ENCODE results near the gene GATAD2B.

GATAD2B gene

DNA sequence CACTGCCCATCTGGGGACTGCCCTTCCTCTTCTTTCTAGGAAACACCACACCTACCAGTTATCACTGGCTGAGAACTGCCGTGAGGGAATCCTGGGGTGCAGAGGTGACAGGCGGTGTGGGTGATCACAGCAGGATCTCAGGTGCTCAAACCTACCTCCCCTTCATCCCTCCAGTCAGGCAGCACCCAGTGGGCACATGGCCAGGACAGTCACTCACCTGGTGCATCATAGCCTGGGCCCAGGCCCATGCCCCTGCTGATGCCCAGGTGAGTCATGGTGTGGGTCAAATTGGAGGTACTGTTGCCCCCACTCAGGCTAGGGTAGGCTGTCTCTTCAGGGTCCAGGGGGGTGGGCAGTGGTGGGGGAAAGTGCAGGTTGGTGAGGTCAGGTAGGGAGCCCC lies 29.0 kb upstream of the GATAD2B start:
- no peak for DNase-seq (ENCODE audit: low read depth in 2 of 2)

DNA sequence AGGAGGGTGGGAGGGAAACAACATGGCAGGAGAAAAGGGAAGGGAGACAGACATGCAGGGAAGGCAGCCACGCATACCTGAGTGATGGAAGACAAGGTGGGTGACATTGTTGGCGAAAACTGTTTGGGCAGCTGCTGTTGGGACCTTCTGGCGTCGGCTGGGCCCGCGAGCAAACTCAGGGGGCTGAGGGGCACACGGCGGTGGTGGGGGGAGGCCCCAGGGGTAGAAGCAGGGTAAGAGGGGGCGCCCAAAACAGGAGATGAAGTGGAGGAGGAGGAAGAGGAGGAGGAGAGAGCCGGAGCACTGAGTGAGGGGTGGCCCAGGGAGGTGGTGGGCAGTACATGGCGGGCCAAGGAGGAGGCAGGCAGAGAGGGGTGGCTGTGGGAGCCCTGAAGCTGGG lies 28.4 kb upstream of the GATAD2B start:
- no peak for DNase-seq (ENCODE audit: low read depth in 2 of 2)

DNA sequence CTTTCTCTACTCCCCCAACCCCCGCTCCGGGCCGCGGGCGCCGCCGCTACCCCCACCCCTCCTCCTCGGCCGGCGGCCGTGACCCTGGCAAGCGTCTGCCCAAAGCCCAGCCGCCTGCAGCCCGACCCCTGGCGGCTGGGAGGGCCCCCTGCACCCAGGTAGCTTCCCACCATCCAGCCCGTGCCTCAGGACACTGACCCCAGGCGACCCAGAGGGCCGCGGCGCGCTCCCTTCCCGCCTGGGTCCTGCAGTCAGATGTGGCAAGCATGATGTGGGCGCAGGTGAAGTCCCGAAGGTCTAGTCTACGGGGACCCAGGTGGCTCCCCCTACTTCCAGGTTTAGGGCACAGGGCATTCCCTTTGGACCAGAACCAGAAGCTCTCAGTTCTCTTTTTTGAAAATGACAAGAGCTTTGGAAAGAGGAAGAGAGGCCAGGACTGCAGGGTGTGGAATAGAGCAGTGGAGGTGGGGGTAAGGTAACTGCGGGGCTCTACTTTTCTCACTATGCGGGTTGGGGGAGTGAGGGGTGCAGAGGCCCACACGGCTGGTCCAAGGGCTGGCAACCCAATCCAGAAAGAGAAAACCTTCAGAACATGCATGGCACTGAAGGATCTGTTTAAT lies 24.0 kb upstream of the GATAD2B start, which contains the start of gene DENND4B:
Gene DENND4B, minus strand, starts transcription at position 97 of the 620 bp plus-strand sequence. CDS start 2,344 bp downstream, outside the sequence.
- DNase-seq (ENCODE audit: low read depth in 2 of 2) = peak; percentile 60 to 66

DNA sequence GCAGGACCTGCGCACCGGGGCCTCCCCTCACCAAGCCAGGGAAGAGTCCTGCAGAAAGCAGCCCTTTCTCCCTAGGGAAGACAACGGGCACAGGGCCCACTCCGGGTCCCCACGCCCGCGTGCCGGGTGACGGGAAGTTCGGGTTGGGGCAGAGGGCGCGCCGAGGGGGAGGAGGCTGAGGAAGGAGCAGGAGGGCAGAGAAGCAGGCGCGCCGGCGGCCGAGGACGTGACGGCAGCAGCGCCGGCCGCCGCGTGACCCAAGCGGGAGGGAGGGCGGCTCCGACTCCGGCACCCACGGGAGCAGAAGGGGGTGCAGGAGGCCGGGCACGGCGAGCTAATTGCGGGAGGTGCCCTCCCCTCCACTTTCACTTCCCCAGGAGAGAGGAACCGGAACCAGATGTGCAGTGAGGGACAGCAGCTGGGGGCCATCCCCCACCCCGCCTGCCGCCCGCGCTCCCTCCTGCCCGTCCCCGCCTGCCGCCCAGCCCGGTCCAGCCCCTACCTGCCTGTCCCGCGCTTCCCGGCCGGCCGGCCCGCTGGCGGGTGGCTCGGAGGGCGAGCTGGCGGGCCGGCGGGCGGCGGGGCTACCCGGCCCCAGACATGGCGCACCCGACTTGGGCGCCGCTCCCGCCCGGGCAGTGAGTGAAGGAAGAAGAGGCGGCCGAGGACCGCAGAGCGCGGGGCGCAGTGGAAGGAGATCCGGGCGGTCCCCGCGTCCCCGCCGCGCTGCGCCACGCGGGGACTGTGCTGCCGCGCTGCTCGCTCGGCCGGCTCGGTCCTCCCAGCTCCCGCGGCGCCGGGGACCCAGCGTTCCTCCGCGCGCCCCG lies 23.2 kb upstream of the GATAD2B start:
- DNase-seq (ENCODE audit: low read depth in 2 of 2) = peak; percentile 45 to 58

DNA sequence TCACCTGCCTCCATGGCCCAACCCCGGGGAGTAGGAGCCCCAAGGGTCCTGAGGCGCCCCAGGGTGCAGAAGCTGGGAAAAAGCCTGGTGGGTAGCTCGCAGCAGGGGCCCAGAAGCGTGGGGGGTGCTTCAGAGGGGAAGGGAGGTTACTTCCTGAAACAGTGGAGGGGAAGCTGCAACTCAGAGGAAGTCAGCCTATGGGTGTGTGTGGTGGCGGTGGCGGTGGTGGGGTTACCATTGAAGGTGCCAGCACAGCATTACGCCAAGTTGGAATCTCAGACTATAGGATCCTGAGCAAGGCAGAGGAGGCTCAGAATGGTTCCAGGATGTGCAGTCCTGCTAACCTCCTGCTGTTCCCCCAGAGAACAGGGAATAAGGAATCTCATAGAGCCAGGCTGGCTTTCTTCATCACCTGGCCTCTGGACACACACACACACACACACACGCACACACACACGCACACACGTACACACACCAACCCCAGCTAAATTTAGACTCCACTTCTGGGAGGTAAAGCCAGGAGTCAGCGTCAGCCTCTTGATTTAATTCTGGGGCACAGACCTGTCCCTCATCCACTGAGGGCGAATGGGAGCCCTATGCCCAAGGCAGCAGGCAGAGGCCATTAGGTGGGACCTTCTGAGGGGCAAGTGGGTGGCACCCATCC lies 22.5 kb upstream of the GATAD2B start:
- DNase-seq (ENCODE audit: low read depth in 2 of 2) = peak; percentile 48 to 67

DNA sequence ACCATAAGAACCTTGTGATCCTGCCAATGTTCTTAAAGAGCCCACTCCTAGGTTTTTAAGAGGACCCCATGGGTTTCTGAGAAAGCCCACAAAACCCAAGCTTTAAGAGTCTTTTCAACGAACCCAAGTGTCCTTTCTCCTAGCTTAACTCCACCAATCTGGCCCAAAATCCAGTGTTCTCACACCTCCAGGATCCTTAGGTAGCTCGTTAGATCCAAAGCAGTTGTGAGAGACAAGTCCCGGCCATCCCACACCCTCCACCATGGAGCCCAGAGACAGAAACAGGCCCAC lies 22.0 kb upstream of the GATAD2B start:
- DNase-seq (ENCODE audit: low read depth in 2 of 2) = no peak

DNA sequence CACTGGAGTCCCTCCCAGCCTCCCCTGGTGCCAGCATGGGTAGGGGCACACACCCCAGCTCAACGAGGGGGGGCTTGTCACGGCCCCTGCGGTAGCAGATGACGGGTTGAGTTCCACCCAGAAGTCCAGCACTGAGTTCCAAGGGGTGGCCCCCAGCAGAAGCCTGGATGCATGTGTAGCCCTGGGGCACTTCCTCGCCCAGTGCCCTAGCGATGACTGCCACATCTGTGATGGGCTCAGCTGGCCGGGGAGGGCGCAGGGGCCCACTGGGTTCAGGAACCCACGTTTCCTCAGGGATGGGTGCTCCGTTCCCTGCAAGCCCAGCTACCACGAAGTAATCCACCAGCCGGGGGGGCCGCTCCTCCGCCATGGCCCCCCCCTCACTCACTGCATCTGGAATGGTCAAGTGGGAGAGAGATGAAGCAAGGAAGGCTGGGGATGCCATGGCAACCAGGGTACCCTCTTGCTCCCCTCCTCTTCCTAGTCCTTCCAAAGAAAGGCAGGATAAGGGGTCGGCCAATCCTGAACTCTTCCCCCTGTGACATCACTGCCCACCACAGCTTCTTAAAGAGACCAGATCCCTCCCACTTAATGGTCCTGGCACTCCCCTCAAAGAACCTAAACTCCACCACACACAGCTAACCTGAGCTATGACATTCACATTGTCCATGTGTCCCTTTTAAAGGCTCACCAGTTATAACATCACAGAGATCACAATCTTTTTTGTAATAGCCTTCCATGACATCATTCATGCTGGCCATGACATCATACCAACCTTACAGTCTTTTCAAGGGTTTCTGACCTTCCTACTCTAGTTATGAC lies 21.4 kb upstream of the GATAD2B start:
- no peak for DNase-seq (ENCODE audit: low read depth in 2 of 2)

DNA sequence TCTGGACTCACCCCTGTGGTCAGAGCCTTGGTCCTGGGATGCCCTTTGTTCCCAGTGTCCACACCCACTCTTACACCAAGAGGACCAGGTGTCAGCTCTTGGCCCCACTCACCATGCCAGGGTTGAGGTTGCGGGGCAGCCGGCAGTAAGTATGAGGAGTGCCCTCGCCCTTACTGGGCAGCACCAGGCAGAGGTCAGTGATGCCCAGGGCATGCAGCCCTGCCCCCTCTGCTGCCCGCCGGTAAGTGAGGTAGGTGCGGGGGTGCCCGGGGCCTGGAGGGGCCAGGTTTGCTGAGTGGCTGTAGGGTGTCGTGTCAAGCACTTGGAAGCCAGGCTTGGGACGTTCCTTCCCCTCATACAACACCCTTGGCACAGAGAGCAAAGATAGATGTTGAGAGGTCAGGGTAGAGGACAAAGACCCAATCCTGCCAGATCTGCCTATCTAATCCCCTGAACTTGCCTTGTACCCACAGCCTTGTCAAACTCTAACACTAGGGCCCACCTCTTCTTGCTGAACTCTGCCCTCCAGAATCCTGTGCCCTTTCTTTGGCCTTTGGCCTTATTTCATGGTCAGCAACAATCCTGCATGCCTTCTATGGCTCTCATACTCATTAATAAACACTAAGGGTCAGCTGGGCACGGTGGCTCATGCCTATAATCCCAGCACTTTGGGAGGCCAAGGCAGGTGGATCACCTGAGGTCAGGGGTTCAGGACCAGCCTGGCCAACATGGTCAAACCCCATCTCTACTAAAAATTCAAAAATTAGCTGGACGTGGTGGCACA lies 20.2 kb upstream of the GATAD2B start:
- DNase-seq (ENCODE audit: low read depth in 2 of 2) = no peak

DNA sequence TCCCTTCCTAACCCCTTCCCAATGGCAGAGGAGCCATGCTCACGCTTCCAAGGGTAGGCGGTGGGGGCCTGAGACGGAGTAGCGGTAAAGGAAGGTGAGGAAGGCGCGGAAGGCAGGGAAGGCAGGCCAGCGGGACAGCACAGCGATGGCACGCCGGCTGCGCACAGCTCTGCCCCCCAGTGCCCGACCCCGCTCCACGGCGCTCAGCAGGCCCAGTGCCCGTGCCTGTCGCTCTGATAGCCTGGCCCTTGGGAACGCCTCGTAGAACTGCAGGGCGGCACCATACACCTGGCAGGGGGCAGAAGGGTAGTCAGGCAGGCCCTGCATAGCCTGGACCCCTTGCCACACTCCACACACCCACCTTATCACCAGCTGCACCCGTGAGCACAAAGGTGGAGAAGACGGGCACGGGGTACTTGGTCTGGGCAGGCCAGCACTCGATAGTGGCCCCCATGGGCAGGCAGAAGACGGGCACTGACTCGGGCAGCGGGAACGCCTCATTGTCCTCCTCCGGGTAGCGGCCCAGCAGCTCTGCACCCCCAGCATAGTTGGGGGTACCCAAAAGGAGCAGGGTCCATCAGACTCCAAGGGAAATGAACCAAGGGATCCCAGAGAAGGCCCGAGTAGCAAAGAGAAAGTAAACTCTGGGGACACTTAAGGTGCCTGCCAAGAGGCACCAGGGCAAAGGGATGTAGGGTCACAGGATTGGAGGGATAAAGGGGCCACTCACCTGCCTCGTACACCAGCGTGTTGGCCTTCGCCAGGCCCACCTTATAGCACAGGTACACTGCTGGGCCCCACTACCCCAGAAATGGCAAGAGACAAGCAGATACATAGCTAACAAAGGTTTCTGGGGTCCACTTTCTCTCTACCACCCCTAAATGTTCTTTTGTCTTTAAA lies 19.3 kb upstream of the GATAD2B start:
- DNase-seq (ENCODE audit: low read depth in 2 of 2) = no peak

DNA sequence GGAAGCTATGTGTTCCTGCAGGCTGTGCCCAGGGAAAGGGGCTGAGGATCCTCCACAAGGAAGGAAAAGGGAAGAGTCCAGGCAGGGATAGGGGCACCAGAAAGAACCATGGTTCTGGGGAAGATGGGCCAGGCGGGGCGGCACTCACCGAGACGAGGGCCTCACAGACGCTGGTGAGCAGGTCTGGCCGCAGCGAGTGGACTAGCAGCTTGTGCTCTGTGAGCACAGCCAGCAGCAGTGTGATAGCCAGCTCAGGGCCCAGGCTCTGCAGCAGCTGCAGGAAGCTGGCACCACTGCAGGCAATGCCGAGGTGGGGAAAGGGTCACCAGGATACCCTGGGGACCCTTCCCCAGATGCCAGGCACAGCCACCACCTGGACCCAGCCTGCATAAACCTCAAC lies 18.0 kb upstream of the GATAD2B start:
- no peak for DNase-seq (ENCODE audit: low read depth in 2 of 2)

DNA sequence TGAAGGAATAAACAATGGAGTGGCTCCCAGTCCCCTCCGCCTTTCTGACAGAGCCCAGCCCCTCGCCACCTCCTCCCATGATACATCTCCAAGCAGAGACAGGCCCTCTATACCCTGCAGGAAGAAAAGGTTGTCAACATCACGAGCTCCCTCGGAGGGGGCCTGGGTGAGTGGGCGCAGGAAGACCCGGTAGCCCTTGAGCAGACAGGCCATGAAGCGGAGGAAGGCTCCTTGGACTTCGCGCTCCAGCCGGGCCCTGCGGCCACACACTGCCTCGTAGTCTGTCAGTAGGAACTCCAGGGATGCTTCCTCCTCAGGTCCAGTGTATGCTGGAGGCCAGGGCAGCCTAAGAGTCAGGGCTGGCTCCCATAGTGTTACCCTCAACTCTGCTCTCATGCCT lies 16.7 kb upstream of the GATAD2B start:
- DNase-seq (ENCODE audit: low read depth in 2 of 2) = no peak

DNA sequence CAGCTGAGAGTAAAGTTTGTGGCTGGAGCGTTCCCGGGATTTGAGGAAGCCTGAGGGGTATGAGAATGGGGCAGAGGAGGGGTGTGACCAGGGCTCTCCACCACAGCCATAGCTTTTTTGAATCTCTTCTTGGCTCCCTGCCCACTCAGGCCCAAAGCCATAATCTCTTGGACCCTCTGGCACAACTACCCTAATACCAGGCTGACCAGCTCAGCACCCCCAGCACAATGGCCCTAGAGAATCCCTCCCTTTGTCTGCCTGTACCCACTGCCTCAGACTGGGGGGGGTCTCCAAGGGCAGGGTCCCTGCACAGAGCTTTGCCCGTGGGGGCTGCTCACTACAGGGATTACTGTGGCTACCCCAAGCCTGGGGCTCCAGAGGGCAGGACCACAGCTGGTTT lies 16.2 kb upstream of the GATAD2B start:
- no peak for DNase-seq (ENCODE audit: low read depth in 2 of 2)

DNA sequence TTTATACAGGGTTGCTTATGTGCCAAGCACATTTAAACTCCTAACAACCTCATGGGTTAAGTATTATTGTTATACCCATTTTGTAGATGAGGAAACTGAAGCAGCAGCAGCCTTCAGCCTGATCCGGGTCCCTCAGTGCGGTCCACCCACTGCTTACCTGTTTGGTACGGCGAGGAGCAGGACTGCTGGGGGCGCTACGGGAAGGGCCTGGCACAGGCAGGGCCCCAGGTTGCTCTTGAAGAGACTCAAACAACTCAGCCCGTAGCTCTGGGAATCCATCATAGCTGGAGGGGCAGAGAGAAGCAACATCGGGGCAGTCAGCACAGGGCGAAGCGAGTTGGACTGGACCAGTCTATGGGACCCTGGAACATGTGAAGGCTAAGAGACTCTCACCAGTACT lies 14.6 kb upstream of the GATAD2B start:
- DNase-seq (ENCODE audit: low read depth in 2 of 2) = no peak

DNA sequence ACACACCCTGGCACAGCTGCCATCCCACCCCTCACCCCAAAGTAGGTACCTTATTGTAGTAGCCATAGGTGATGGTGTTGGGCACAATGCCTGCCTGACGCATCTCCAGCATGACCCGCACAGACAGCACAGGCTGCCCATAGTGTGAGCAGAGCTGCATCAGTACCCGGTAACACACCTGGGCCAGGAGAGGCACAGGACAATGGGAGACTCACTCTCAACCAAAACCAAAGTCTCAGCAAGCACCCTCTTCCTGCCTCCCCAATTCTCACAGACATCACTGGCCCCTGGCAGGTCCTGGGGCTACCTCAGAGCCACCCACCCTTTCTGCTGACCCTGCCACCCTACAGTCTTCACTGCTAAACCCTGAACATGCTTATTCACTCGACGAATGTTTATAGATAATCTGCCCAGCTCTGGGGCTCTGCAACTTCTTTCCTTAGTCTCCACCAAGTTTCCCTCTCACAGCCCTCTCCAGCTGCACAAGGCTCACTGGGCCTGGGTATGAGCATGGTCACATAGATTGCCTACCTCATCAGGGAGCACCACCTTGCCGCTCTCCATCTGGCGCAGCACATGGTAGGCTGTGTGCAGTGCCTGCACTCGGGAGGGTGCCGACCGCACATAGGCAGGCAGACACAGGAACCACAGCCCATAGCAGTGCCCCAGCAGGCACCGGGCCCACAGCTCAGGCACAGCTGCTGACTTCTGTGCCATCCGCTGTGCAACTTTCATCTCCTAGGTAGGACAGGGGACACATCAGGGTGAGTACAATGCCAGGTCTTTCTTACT lies 13.4 kb upstream of the GATAD2B start:
- DNase-seq (ENCODE audit: low read depth in 2 of 2) = no peak

DNA sequence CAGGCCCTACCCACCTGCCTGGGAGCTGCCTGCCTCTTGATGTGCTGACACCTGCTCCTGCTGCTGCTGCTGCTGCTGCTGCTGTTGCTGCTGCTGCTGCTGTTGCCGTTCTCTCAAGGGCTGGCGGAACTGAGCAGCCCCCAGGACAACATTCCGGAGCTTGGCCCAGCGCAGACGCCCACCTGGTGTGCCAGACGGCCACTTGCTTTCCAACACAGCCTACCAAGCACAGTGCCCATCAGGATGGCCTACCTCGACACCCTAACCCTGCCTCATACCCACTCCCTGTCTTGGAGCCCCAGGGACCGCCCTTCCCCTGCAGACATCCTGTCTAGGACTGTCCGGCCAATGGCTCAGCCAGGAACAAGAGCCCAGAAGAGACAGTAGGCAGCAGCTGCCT lies 12.0 kb upstream of the GATAD2B start:
- DNase-seq (ENCODE audit: low read depth in 2 of 2) = no peak

DNA sequence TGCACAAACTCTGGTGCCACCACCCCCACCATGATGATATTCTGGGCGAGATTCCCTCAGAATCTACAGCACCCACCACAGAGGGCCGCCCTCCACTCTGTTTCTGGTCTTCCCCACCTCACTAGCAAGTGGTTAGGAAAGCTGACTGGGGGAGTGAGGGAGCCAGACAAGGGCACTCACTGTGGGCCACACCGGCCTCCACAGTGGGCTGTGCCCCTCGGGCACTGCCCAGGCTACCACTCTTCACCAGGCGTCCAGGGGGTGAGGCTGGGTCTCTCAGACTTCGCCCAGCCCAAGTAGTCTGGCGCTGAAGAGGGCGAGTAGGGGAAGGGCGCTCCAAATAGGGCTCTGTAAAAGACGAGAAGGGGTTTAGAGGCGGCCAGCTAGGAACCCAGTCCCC lies 11.2 kb upstream of the GATAD2B start:
- DNase-seq (ENCODE audit: low read depth in 2 of 2) = no peak

DNA sequence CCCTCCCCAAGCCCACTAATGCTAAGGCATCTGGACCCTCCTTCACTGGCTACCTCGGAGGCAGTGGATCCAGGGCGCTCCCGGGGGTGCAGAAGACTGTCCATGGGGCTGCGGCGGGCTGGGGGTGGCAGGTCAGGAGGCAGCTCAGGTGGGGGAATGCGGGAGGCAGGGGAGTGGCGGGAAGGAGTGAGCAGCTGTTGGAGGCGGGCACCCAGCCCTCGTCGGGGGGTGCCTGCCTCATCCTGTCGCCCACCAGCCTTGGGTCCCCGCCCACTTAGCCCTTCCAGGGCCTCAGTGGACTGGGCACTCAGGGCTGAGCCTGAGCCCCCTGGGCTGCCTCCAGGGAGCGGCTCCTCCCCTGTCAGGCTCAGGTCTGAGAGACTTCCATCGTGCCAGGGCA lies 10.7 kb upstream of the GATAD2B start:
- DNase-seq (ENCODE audit: low read depth in 2 of 2) = no peak

DNA sequence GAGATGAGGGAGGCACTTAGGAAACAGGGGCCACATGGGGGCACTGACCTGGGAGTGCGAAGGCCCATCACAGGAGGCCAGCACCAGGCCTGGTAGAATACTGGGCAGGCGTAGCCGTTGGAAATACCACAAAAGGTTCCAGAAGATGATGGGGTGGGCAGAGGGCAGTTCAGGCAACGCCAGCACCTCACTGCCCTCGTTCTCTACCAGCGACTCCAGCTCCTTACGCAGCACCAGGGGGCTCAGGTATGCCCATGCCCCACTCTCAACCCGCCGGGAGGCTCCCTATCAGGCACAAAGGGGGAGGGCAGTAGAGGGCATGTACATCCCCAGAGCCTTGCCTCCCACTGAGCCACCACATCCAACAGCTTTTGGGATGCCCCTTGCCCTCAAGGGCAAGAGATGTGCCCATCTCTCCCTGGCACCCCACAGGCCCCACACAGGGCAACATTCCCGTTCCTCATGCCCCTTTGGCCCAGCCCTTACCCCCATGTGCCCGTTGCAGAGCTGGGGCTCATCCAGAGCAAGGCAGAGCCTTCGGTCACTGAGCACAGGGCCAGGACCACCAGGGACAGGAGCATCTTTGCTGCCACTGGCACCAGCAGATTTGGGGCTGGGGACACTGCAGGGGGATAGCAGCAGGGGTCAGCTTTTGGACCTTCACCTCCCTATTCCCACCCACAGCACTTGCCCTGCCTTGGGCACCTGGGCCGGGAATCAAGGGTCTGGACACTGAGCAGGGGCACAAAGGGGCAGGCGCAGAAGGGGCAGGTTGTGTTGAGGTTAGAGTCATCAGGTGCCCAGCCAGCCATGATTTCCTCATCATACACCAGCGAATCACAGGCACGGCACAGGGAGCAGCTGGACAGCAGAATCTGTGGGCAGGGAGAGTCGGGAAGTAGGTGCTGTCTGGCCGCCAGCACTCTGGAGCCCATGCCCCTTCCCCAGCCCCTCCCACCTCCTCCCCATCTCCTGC lies 9.7 kb upstream of the GATAD2B start:
- DNase-seq (ENCODE audit: low read depth in 2 of 2) = no peak

Data from stimulated activated CD4-positive, alpha-beta T cell treated with anti-CD3 and anti-CD28 coated beads, Interleukin-12 subunit alpha, Interleukin-12 subunit beta, amount 100 ng/mL, for 24 hours (primary cell).